ENCODE results near the gene ATG12. TPM values are rescaled to one million over a fixed set of nuclear protein-coding genes. Genes with fewer than 3 reads are reported as not detected.

Gene ATG12
- total RNA-seq, 1 donor from 2014 or later = 67.3 TPM

- Mint-ChIP-seq H3K36me3 (ENCODE audit: unreplicated experiment) (peaks cover 10% of the 10 kb centered on the region), H3K27ac (ENCODE audit: unreplicated experiment) (peak overlapping the region; percentile 94), H3K9me3 (ENCODE audit: unreplicated experiment) (peaks cover 15% of the 10 kb centered on the region), H3K4me3 (ENCODE audit: unreplicated experiment) (peak overlapping the region; percentile 75), H3K4me1 (ENCODE audit: low read depth, unreplicated experiment) (peaks cover 36% of the 10 kb centered on the region), H3K27me3 (ENCODE audit: unreplicated experiment) (peaks cover 14% of the 10 kb centered on the region)
- DNase-seq = peak; percentile 18
- no peak for TF ChIP-seq CTCF (IDR thresholded peaks at IDR 0.05; ENCODE audit: partially characterized antibody, unreplicated experiment)
Measured at GRCh38 chr5:115818821-115819220, 22.5 kb downstream of the ATG12 start.

GRCh38 chr5:115817386-115817785 lies 24.0 kb downstream of the ATG12 start:
- peaks cover 14% of the 10 kb centered on the region for H3K27me3 Mint-ChIP-seq (ENCODE audit: unreplicated experiment)
- H3K4me3 Mint-ChIP-seq (ENCODE audit: unreplicated experiment) = peak overlapping the region; percentile 75
- peaks cover 4% of the 10 kb centered on the region for H3K36me3 Mint-ChIP-seq (ENCODE audit: unreplicated experiment)
- H3K9me3 Mint-ChIP-seq (ENCODE audit: unreplicated experiment) = peaks cover 15% of the 10 kb centered on the region
- DNase-seq = no peak
- peaks cover 42% of the 10 kb centered on the region for H3K4me1 Mint-ChIP-seq (ENCODE audit: low read depth, unreplicated experiment)
- TF ChIP-seq CTCF (IDR thresholded peaks at IDR 0.05; ENCODE audit: partially characterized antibody, unreplicated experiment) = no peak
- peak overlapping the region; percentile 94 for H3K27ac Mint-ChIP-seq (ENCODE audit: unreplicated experiment)

GRCh38 chr5:115816226-115817081 lies 24.9 kb downstream of the ATG12 start, which contains the start of gene CDO1:
Gene CDO1, minus strand, starts transcription at chr5:115816659. Its CDS starts 262 bp downstream, at chr5:115816397.
- H3K27me3 Mint-ChIP-seq (ENCODE audit: unreplicated experiment) = peaks cover 14% of the 10 kb centered on the region
- H3K4me1 Mint-ChIP-seq (ENCODE audit: low read depth, unreplicated experiment) = peaks cover 46% of the 10 kb centered on the region

GRCh38 chr5:115815693-115816225 lies 25.6 kb downstream of the ATG12 start:
- peaks cover 14% of the 10 kb centered on the region for H3K27me3 Mint-ChIP-seq (ENCODE audit: unreplicated experiment)
- TF ChIP-seq CTCF (IDR thresholded peaks at IDR 0.05; ENCODE audit: partially characterized antibody, unreplicated experiment) = no peak
- peak; percentile 50 for DNase-seq
- H3K4me3 Mint-ChIP-seq (ENCODE audit: unreplicated experiment) = peak overlapping the region; percentile 98
- peaks cover 52% of the 10 kb centered on the region for H3K4me1 Mint-ChIP-seq (ENCODE audit: low read depth, unreplicated experiment)
- peaks cover 10% of the 10 kb centered on the region for H3K36me3 Mint-ChIP-seq (ENCODE audit: unreplicated experiment)
- H3K9me3 Mint-ChIP-seq (ENCODE audit: unreplicated experiment) = peaks cover 15% of the 10 kb centered on the region
- H3K27ac Mint-ChIP-seq (ENCODE audit: unreplicated experiment) = peak overlapping the region; percentile 97

More at GRCh38 chr5:115816226-115817081, 24.9 kb downstream of the ATG12 start, which contains the start of gene CDO1:
- TF ChIP-seq CTCF (IDR thresholded peaks at IDR 0.05; ENCODE audit: partially characterized antibody, unreplicated experiment) = no peak
- DNase-seq = peak; percentile 77
- H3K4me3 Mint-ChIP-seq (ENCODE audit: unreplicated experiment) = peak within 1 kb of the TSS; percentile 98
- peak within 1 kb of the TSS; percentile 97 for H3K27ac Mint-ChIP-seq (ENCODE audit: unreplicated experiment)
- H3K36me3 Mint-ChIP-seq (ENCODE audit: unreplicated experiment) = peaks cover 4% of the 10 kb centered on the region
- H3K9me3 Mint-ChIP-seq (ENCODE audit: unreplicated experiment) = peaks cover 15% of the 10 kb centered on the region
